NCI-H2029 (cell line): ENCODE measurements around the gene DYRK1A.
A peak's percentile ranks its signal among the peaks of the same experiment; 100 is the strongest.

Experiments
- DNase-seq: peaks from one replicate; lab custom pipeline; 2025; lab: John Stamatoyannopoulos, UW

DYRK1A gene

GRCh38 chr21:37450445-37450941 is 83.9 kb downstream of the DYRK1A start:
- no peak for DNase-seq

DNA sequence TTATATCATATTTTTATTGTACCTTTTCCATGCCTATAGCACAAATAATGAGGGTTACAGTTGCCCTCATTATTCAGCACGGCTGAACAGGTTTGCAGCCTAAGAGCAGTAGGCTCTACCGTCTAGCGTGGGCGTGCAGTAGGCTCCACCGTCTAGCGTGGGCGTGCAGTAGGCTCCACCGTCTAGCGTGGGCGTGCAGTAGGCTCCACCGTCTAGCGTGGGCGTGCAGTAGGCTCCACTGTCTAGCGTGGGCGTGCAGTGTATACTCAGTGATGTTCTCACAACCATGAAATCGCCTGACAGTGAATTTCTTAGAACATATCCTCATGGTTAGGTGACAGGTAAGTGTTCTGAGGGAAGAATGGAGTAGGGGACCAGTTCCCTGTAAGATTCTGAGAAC is 84.9 kb downstream of the DYRK1A start:
- no peak for DNase-seq

DNA sequence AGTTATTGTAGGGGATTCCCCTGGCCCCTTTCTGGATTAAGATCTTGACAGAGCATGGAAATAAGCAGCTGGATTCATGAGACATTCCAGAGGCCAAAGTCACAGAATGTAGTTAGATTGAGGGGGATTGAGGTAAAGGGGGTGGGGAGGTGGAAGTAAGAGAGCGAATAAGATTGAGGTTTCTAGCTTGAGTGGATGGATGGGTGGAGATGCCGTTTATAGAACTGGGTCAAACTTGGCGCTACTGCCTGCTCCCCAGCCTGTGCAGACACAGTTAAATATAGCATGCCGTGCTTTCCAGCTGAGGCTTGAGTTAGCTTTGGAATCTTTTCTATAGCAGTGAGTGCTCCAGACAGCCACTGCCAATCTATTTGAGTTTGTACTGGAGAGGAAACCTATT is 85.7 kb downstream of the DYRK1A start:
- no peak for DNase-seq

DNA sequence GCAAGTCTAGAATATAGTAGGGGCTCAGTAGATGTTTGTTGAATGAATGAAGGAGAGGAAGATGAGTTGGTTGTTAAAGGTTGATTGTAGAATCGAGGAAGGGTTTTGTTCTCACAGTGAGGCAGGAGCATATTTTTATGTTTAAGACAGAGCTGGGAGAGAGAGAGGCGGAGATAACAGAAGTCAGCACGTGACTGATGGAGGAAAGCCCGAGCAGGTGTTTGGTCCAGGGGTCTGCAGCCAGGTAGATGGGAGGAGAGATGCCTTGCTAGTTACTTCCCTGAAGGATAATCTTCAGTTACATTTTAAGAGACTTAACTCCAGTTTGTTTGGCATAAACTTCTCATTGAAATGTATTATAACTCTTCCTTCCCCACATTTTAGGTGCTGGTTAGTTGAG is 86.8 kb downstream of the DYRK1A start:
- DNase-seq = no peak

- DNase-seq = no peak
Observed at GRCh38 chr21:37454869-37455503, 88.4 kb downstream of the DYRK1A start.

DNA sequence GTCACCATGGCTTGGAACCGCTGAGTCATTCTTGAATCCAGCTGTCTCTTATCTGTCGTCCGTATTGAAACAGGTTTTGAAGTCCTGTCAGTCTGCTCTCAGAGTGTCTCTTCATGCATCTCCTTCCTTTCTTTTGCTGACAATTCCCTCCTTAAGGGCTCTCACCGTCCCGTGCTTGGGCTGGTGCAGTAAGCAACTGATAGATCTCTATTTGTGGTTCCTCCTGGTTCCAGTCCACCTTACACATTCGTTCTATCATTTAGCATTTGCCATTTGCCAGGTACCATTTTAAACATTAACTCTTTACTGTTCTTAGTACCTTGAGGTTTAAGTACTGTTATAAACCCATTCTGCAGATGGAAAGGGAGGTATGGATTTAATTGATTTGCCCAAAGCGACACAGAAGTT is 88.9 kb downstream of the DYRK1A start:
- DNase-seq = no peak

DNA sequence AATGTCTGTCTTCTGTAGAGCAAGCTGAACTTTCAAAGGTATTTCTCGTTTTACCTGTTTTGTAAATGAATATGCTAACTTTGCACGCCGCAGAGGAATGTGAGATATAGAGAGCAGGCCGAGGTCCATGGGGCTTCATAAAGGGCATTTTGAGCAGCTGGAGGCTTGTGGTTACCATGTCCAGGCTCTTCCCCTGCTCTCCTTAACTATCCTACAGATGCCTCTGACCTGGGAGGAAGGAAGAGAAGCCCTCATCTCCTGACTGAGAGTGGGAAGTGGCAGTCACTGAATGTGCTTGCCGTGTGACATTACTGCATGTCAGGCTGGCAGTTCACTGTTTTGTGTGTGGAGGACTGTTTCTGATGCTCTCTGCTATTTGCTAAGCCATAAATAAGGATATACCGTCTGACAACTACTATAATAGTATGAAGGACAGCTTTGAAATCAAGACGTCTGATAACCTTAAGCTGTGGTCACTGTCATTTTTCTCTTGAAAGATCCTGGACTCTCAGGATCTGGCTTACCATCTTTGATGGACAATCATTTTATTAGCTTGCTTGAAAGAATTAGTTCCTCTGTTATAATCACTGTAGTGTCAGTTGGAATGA is 92.2 kb downstream of the DYRK1A start:
- no peak for DNase-seq

GRCh38 chr21:37459575-37459974 is 93.0 kb downstream of the DYRK1A start:
- DNase-seq = no peak

- DNase-seq = no peak
Observed at GRCh38 chr21:37460196-37460595, 93.6 kb downstream of the DYRK1A start.

DNA sequence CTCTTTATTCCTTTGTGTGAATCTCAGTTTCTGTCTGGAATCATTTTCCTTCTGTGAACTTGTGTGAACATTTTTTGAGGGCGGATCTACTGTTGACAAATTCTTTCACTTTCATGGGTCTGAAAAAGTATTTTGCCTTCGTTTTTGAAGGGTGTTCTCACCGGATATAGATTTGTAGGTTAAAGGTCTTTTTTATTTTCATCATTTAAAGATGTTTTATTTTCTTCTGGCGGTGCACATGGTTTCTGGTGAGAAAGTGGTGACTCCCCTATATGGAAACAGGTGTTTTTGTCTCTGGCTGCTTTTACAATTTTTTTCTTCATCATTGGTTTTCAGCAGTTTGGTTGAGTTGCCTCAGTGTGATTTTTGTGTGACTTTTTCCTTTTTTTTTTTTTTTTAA is 94.9 kb downstream of the DYRK1A start:
- DNase-seq = no peak

DNA sequence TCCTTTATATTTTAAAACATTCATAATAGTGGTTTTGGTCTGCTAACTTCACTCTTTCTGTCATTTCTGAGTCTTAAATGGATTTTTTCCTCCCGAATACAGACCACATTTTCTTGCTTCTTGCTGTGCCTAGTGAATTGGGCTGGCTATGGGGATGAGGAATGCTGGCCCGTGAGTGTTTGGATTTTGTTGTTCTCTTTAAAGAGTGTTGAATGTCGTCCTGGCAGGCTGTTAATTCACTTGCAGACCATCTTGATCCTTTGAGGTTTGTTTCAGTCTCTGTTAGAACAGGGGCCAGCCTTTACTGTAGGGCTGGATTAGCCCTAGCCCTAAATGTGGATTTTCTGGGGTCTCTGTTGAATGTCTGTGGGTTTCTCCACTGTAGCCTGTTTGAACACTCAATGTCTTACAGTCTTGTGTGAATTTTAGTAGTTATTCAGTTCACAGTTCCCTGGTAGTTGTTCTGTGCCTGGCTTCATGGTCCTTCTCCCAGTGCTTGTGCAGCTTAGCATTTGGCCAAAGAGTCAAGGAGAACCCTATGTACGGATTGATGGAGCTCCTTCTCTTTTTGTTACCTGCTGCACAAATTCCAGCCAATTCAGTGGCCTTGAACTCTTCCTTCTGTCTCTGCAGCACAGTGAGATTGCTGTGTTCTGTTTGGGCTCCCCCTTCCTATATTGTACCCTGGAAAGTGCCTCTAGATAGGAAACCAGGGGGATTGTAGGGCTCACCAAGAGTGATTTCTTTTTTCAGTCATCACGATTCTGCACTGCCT is 95.7 kb downstream of the DYRK1A start:
- no peak for DNase-seq

- DNase-seq = peak; percentile 39
Observed at GRCh38 chr21:37463083-37463801, 96.7 kb downstream of the DYRK1A start.

GRCh38 chr21:37467082-37467481 is 100.5 kb downstream of the DYRK1A start:
- no peak for DNase-seq

DNA sequence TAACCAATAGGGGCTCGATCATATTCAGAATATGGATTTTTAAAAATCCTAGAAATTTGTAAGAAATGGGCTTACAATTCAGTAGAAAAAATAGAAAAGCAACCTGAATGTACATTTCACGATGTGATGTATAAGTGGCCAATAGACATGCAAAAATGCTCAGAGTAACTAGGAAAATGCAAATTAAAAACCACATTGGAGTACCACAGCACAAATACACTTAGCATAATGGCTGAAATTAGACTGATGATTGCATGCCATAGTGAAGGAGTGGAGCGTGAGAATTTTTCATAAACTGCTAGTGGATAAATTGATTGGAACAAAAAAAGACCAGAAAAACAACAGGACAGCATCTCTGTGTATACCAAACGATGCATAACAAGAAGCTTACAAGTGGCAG is 102.3 kb downstream of the DYRK1A start:
- DNase-seq = no peak

GRCh38 chr21:37469441-37469840 is 102.9 kb downstream of the DYRK1A start:
- no peak for DNase-seq

GRCh38 chr21:37472581-37472980 is 106.0 kb downstream of the DYRK1A start:
- DNase-seq = no peak

GRCh38 chr21:37473491-37473890 is 106.9 kb downstream of the DYRK1A start:
- no peak for DNase-seq

DNA sequence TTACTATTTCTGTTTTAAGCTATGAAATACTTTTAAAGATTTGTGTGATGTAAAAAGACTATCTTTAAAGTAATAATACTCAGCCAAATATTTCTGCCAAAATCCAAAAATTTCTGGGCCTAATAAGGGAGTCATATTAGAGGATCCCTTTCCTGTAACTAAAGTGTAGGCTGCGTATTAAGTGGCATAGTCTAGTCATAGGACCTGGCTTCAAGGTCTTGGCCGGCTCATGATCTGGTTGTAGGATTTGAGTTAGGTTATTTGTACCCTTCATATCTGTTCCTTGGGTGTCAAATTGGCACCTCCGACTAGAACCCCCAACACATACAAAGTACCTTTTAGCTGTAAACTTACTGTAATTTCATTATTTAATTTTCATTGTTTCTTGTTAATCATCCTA is 107.8 kb downstream of the DYRK1A start:
- no peak for DNase-seq

DNA sequence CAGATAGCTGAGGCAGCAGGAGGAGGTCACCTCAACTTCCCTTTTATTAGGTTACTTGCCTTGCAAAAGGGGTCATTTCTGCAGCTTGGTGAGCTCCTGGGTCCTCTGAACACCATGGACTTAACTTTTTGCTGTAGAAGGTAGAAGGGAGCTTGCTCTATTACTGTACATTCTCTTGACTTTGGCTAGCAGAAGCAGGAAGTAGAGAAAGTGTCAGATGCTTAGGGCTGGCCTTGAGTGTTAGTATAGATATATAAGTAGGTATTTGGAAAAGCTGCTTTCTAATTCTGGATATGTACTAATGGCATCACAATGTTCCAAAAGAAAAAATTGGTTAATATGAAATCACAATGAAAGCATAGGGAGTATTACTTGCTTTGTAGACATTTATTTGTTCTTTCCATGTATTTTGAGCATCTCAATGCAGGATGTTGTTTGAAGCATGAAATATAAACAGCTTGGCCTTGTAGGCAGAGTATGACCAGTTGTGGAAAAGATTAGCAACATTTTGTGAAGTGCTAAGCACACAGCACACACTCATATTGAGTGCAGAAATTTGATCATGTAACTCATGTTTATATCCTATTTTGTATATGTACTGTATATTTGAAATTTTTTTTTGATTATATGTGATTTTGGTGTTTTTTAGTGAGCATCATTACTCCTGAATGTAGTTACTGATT is 108.8 kb downstream of the DYRK1A start:
- peak; percentile 21 for DNase-seq

GRCh38 chr21:37478794-37479193 is 112.2 kb downstream of the DYRK1A start:
- DNase-seq = no peak

DNA sequence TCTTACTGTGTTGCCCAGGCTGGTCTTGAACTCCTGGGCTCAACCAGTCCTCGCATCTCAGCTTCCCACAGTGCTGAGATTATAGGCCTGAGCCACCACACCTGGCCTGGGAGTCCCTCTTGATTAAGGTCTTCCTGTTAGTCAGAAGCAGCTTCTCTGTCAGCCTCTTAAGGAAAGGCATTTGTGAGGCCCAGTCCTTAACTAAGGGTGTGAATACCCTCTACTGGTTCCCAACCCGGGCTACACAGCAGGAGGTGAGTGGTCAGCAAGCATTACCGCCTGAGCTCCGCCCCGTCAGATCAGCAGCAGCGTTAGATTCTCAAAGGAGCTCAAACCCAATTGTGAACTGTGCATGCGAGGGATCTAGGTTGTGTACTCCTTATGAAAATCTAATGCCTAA is 117.2 kb downstream of the DYRK1A start:
- no peak for DNase-seq
